Kidney (tissue), 14 donors: ENCODE measurements around the gene ATP23. TPM values are rescaled to one million over a fixed set of nuclear protein-coding genes. Genes with fewer than 3 reads are reported as not detected.

Experiments
- DNase-seq, 5 donors: peaks; one replicate each; pipeline ENCODE4 v3.0.0-alpha.2; 2013 to 2020
- FAIRE-seq: peaks from 2 replicates; lab custom pipeline; 2012; peaks lifted over from hg19 to GRCh38; lab: Jason Lieb, UNC
- H3K27ac ChIP-seq, 2 donors: one replicate each; pipeline ENCODE4 v1.7.0; 2013; ENCODE audit warnings: low read depth in 2 of 2, low read length in 2 of 2, inconsistent platforms in 1 of 2
- H3K27me3 ChIP-seq: one replicate; pipeline ENCODE4 v1.7.1; 2013; ENCODE audit warnings: low read length, inconsistent platforms; ENCODE audit not compliant: control insufficient read depth, insufficient read depth
- H3K36me3 ChIP-seq, 3 donors: one replicate each; pipeline versions ENCODE4 v1.7.0 to v1.7.1; 2013; ENCODE audit warnings: low read length in 3 of 3, control low read depth in 1 of 3, inconsistent platforms in 1 of 3; ENCODE audit not compliant: insufficient read depth in 3 of 3, control insufficient read depth in 2 of 3
- H3K4me1 ChIP-seq, 3 donors: one replicate each; pipeline versions ENCODE4 v1.7.0 to v1.7.1; 2013; ENCODE audit warnings: low read length in 3 of 3, inconsistent platforms in 1 of 3, low read depth in 1 of 3; ENCODE audit not compliant: control insufficient read depth in 2 of 3, insufficient read depth in 2 of 3
- H3K4me3 ChIP-seq, 3 donors: one replicate each; pipeline versions ENCODE4 v1.7.0 to v1.8.1; 2013; ENCODE audit warnings: low read length in 3 of 3, control low read depth in 1 of 3, inconsistent platforms in 1 of 3
- H3K9ac ChIP-seq, 3 donors: one replicate each; pipeline versions ENCODE4 v1.7.0 to v1.7.1; 2013; ENCODE audit warnings: low read length in 3 of 3, control low read depth in 1 of 3, inconsistent platforms in 1 of 3
- H3K9me3 ChIP-seq, 3 donors: one replicate each; pipeline versions ENCODE4 v1.7.0 to v1.7.1; 2013; ENCODE audit warnings: low read length in 3 of 3, control low read depth in 1 of 3, inconsistent platforms in 1 of 3; ENCODE audit not compliant: control insufficient read depth in 2 of 3, insufficient read depth in 1 of 3
- CTCF ChIP-seq: IDR thresholded peaks from 3 replicates; pipeline ENCODE4 v1.5.1; 2012; ENCODE audit warnings: mild to moderate bottlenecking, moderate library complexity, borderline replicate concordance; ENCODE audit not compliant: insufficient read depth; ENCODE audit errors: extremely low read depth
- intact Hi-C: fragments of 100-400 bp; cut with DNase I; formaldehyde crosslinking; loops from one replicate; pipeline ENCODE4 v1.11.1; 2022
- polyA plus RNA-seq: library from polyadenylated mRNA; stranded (reverse); fragments of 350-450 nt; fragmentation: Illumina TruSeq; extraction: RNeasy Lipid Tissue Mini Kit (QIAGEN cat#74804); gene quantifications from one replicate; pipeline ENCODE4 v1.2.3, GENCODE V29; 2014; ENCODE audit warnings: low read depth, low replicate concordance; ENCODE audit not compliant: insufficient read depth
- total RNA-seq: library from RNA; stranded (reverse); fragmentation: NEBNext Ultra II Directional; extraction: Animal tissue kit (Norgen Biotek cat#: 25700); gene quantifications from one replicate; pipeline ENCODE4 v1.2.1, GENCODE V29; 2021
- donor health status: control.
- donor health status: control.
- donor health status: control.
- donor health status: control.
- donor health status: control.
- donor health status: DM: yes; HTN: yes; CAD: no.
- donor health status: Normal renal cell carcinoma (clear cell type).

Gene ATP23
- total and polyA plus RNA-seq, 2 donors from 2014 or later, result 3.7 to 13.1 TPM

GRCh38 chr12:57985685-57986084 is 44.3 kb downstream of the ATP23 start:
- no peaks in the 10 kb centered on the region for H3K36me3 ChIP-seq
- no peak overlapping the region for H3K27ac ChIP-seq
- no peak for FAIRE-seq
- intact Hi-C loops, result no loop called here
- DNase-seq, result no peak
- no peak overlapping the region for H3K4me3 ChIP-seq
- TF ChIP-seq CTCF, result no peak
- H3K4me1 ChIP-seq, result no peaks in the 10 kb centered on the region
- H3K9ac ChIP-seq, result no peak overlapping the region
- no peaks in the 10 kb centered on the region for H3K27me3 ChIP-seq
- H3K9me3 ChIP-seq, result no peaks in the 10 kb centered on the region

- no peaks in the 10 kb centered on the region for H3K36me3 ChIP-seq
- H3K9me3 ChIP-seq, result no peaks in the 10 kb centered on the region
- no peak overlapping the region for H3K27ac ChIP-seq
- no peak overlapping the region for H3K9ac ChIP-seq
- DNase-seq, result peak in 1 of 5 donors; percentile 10
- no peaks in the 10 kb centered on the region for H3K27me3 ChIP-seq
- FAIRE-seq, result no peak
- intact Hi-C loops, result no loop called here
- TF ChIP-seq CTCF, result no peak
- H3K4me1 ChIP-seq, result no peaks in the 10 kb centered on the region
- no peak overlapping the region for H3K4me3 ChIP-seq
These were observed 48.5 kb downstream of the ATP23 start for GRCh38 chr12:57989838-57990237.

- intact Hi-C loops, result no loop called here
- Histone ChIP-seq H3K36me3 (no peaks in the 10 kb centered on the region), H3K4me1 (no peaks in the 10 kb centered on the region), H3K27ac (no peak overlapping the region), H3K4me3 (no peak overlapping the region), H3K9me3 (no peaks in the 10 kb centered on the region), H3K9ac (no peak overlapping the region), H3K27me3 (no peaks in the 10 kb centered on the region)
- DNase-seq (no peak), FAIRE-seq (no peak)
- no peak for TF ChIP-seq CTCF
These were observed 49.0 kb downstream of the ATP23 start for GRCh38 chr12:57990241-57990883.

GRCh38 chr12:57992001-57992400 is 50.6 kb downstream of the ATP23 start:
- FAIRE-seq (no peak), DNase-seq (no peak)
- Histone ChIP-seq H3K4me1 (no peaks in the 10 kb centered on the region), H3K4me3 (no peak overlapping the region), H3K27me3 (no peaks in the 10 kb centered on the region), H3K9me3 (peaks cover 0 to 11% (median 0%) of the 10 kb centered on the region in 3 donors), H3K27ac (no peak overlapping the region), H3K36me3 (no peaks in the 10 kb centered on the region), H3K9ac (no peak overlapping the region)
- TF ChIP-seq CTCF, result no peak
- intact Hi-C loops, result no loop called here
